Fibroblast of pulmonary artery (primary cell): ENCODE results near the gene REEP6.

Experiments used
- DNase-seq: peaks from one replicate; pipeline ENCODE4 v3.0.0-alpha.2; 2010; ENCODE audit warnings: low read depth
- H3K4me3 ChIP-seq: replicated peaks from 2 replicates; pipeline ENCODE4 v1.5.1; 2011; ENCODE audit warnings: low read depth, mild to moderate bottlenecking, control low read depth, low read length, moderate library complexity
- TF ChIP-seq, protein P1 (sequence below): IDR thresholded peaks from 2 replicates; pipeline ENCODE4 v1.5.1; 2011; ENCODE audit warnings: mild to moderate bottlenecking, control low read depth, low read length, inconsistent platforms; ENCODE audit errors: missing control alignments

Gene REEP6

DNA sequence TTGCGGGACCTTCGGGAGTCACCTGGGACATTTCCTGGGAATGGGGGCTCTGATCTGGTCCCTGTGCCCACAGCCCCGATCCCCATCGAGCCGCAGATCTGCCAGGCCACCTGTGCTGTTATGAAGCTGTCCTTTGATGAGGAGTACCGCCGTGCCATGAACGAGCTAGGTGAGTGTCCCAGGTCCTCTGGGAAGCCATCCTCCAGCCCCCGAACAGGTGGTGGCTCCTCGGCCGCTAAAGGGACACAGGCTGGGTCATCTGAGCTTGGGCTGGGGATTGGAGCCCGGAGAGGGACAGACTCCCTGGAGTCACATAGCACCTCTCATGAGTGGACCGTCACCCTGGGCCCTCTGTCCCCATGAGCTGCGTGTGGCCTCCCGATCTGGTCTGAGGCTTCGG lies 33.1 kb upstream of the REEP6 start:
- DNase-seq, result no peak
- TF ChIP-seq, protein P1, sequence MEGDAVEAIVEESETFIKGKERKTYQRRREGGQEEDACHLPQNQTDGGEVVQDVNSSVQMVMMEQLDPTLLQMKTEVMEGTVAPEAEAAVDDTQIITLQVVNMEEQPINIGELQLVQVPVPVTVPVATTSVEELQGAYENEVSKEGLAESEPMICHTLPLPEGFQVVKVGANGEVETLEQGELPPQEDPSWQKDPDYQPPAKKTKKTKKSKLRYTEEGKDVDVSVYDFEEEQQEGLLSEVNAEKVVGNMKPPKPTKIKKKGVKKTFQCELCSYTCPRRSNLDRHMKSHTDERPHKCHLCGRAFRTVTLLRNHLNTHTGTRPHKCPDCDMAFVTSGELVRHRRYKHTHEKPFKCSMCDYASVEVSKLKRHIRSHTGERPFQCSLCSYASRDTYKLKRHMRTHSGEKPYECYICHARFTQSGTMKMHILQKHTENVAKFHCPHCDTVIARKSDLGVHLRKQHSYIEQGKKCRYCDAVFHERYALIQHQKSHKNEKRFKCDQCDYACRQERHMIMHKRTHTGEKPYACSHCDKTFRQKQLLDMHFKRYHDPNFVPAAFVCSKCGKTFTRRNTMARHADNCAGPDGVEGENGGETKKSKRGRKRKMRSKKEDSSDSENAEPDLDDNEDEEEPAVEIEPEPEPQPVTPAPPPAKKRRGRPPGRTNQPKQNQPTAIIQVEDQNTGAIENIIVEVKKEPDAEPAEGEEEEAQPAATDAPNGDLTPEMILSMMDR, result no peak
- H3K4me3 ChIP-seq, result no peak overlapping the region

- H3K4me3 ChIP-seq, result no peak overlapping the region
- TF ChIP-seq, protein P1, result no peak
- no peak for DNase-seq
These were observed 31.5 kb upstream of the REEP6 start for GRCh38 chr19:1459479-1459878.

DNA sequence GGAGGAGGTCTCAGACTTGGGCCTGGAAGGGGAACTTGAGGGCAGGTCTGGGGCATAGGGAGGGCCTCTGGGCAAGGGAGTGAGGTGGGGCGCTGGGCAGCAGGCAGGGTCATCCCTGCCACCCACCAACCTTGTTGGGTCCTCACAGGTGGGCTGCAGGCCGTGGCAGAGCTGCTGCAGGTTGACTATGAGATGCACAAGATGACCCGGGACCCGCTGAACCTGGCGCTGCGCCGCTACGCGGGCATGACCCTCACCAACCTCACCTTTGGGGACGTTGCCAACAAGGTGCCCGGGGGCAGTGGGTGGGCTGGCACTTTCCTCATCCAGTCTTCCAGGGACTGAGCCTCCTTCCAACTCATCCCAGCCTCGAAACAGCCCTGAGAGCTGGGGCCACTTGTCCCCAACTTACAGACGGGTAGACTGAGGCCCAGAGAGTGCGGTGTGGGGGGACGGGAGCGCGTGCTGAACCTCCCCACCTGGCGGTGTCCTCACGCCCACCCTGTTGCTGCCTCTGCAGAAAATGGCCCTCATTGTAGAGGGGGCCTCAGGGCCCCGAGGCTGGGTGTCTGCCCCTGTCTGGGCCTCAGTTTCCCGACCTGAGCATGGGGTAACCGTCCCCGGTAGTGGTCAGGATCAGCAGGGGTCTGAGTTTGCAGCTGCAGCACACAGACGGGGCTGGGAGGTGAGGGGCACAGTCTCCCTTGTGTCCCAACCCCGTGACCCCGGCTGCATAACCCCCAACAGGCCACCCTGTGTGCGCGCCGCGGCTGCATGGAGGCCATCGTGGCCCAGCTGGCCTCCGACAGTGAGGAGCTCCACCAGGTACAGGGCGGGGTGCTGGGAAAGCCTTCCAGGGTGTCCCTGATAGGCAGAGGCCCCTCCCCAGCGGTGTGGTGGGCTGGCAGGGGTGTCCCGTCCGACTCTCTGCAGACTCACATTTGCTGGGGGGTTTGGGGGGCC lies 30.7 kb upstream of the REEP6 start:
- DNase-seq, result no peak
- TF ChIP-seq, protein P1, result no peak
- H3K4me3 ChIP-seq, result no peak overlapping the region

DNA sequence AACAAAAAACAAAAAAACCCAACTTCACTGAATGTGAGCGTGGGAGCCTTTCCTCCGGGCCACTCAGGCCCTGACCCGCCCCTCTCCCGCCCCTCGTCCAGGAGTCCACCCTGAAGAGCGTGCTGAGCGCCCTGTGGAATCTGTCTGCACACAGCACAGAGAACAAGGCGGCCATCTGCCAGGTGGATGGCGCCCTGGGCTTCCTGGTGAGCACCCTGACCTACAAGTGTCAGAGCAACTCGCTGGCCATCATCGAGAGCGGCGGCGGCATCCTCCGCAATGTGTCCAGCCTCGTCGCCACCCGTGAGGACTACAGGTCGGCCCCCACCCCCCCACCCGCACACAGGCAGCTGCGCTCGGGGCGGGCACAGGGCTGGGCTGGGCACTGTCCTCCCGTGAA lies 29.1 kb upstream of the REEP6 start:
- H3K4me3 ChIP-seq, result no peak overlapping the region
- TF ChIP-seq, protein P1, result no peak
- DNase-seq, result no peak

DNA sequence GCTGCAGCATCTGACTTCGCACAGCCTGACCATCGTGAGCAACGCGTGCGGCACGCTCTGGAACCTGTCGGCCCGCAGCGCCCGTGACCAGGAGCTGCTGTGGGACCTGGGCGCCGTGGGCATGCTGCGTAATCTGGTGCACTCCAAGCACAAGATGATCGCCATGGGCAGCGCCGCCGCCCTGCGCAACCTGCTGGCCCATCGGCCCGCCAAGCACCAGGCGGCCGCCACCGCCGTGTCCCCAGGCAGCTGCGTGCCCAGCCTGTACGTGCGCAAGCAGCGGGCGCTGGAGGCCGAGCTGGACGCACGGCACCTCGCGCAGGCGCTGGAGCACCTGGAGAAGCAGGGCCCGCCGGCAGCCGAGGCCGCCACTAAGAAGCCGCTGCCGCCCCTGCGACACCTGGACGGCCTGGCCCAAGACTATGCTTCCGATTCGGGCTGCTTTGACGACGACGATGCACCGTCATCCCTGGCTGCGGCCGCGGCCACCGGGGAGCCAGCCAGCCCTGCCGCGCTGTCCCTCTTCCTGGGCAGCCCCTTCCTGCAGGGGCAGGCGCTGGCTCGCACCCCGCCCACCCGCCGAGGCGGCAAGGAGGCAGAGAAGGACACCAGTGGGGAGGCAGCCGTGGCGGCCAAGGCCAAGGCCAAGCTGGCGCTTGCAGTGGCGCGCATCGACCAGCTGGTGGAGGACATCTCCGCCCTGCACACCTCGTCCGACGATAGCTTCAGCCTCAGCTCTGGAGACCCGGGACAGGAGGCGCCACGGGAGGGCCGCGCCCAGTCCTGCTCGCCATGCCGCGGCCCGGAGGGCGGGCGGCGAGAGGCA lies 25.6 kb upstream of the REEP6 start:
- TF ChIP-seq, protein P1, result peak; percentile 22
- DNase-seq, result no peak
- H3K4me3 ChIP-seq, result no peak overlapping the region

GRCh38 chr19:1466018-1466460 lies 24.9 kb upstream of the REEP6 start:
- no peak overlapping the region for H3K4me3 ChIP-seq
- DNase-seq, result no peak

More at GRCh38 chr19:1466018-1466460, 24.9 kb upstream of the REEP6 start:
- TF ChIP-seq, protein P1, result no peak
